Measurements from ENCODE around the gene TSHZ2. TPM values are rescaled to one million over a fixed set of nuclear protein-coding genes. Genes with fewer than 3 reads are reported as not detected.
A peak's percentile ranks its signal among the peaks of the same experiment; 100 is the strongest.

TSHZ2 gene
- total and polyA plus RNA-seq, 9 of the 15 experiments (the other 6 are each of a cell fraction or from before 2014, with no cell fraction given): 0.03 to 0.20 (median 0.05) TPM; not detected in 4

DNA sequence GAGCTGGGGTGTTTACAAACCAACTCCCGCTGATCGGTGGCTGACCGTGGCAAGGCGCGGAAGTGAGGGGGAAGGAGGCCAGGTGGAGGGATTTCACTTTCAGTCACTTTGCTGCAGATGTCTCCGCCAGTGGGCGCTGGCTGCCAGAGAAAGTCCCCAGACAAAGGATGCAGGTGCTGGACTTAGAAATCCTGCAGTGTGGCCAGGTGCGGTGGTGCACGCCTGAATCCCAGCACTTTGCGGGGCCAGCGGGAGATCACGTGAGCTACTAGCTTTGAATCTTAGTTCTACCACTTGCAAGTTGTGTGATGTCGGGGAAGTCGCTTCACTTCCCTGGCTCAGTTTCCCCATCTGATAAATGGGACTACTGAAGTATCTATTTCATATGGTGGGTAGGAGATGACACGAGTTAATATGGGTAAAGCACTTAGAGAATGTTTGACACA is 441.1 kb downstream of the TSHZ2 start (continued):
- TF ChIP-seq, protein P1, sequence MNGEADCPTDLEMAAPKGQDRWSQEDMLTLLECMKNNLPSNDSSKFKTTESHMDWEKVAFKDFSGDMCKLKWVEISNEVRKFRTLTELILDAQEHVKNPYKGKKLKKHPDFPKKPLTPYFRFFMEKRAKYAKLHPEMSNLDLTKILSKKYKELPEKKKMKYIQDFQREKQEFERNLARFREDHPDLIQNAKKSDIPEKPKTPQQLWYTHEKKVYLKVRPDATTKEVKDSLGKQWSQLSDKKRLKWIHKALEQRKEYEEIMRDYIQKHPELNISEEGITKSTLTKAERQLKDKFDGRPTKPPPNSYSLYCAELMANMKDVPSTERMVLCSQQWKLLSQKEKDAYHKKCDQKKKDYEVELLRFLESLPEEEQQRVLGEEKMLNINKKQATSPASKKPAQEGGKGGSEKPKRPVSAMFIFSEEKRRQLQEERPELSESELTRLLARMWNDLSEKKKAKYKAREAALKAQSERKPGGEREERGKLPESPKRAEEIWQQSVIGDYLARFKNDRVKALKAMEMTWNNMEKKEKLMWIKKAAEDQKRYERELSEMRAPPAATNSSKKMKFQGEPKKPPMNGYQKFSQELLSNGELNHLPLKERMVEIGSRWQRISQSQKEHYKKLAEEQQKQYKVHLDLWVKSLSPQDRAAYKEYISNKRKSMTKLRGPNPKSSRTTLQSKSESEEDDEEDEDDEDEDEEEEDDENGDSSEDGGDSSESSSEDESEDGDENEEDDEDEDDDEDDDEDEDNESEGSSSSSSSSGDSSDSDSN (IDR thresholded peaks at IDR 0.05; ENCODE audit: borderline replicate concordance in 1 of 2, low read depth in 2 of 2, low read length in 2 of 2): no peak
- TF ChIP-seq SMARCC2 (IDR thresholded peaks at IDR 0.05; ENCODE audit: low read depth) (no peak), ZNF668 (CRISPR knock-in tag; IDR thresholded peaks at IDR 0.05) (no peak), FOSL1 (tag; conservative IDR thresholded peaks at IDR 0.05) (no peak), STAG1 (CRISPR knock-in tag; IDR thresholded peaks at IDR 0.05; ENCODE audit: borderline replicate concordance) (peak; percentile 77; the same call in 1 of the 2 replicates), NFE2 (IDR thresholded peaks at IDR 0.05; ENCODE audit: low read depth) (no peak), NR2F6 (CRISPR knock-in tag; IDR thresholded peaks at IDR 0.05) (no peak), ZBTB17 (CRISPR knock-in tag; IDR thresholded peaks at IDR 0.05) (no peak), ZC3H4 (CRISPR knock-in tag; IDR thresholded peaks at IDR 0.05; ENCODE audit: borderline replicate concordance) (no peak), ZC3H8 (IDR thresholded peaks at IDR 0.05) (no peak), NFRKB (IDR thresholded peaks at IDR 0.05; ENCODE audit: low read depth) (no peak), U2AF1 (optimal IDR thresholded peaks at IDR 0.05; ENCODE audit: low read depth, low read length) (no peak), MCM2 (IDR thresholded peaks at IDR 0.05; ENCODE audit: low read depth) (no peak), KLF1 (tag; IDR thresholded peaks at IDR 0.05) (no peak), BACH1 (tag; IDR thresholded peaks at IDR 0.05) (no peak), ZNF696 (CRISPR knock-in tag; conservative IDR thresholded peaks at IDR 0.05) (no peak), KDM1A (IDR thresholded peaks at IDR 0.05) (peak in 1 of 2 experiments; percentile 19; a peak in 1 of 4 replicates), SMARCA5 (IDR thresholded peaks at IDR 0.05) (peak; percentile 46; the same call in 1 of the 2 replicates), ZNF146 (CRISPR knock-in tag; IDR thresholded peaks at IDR 0.05; ENCODE audit: unreplicated experiment) (no peak)
- TF ChIP-seq, protein P2, sequence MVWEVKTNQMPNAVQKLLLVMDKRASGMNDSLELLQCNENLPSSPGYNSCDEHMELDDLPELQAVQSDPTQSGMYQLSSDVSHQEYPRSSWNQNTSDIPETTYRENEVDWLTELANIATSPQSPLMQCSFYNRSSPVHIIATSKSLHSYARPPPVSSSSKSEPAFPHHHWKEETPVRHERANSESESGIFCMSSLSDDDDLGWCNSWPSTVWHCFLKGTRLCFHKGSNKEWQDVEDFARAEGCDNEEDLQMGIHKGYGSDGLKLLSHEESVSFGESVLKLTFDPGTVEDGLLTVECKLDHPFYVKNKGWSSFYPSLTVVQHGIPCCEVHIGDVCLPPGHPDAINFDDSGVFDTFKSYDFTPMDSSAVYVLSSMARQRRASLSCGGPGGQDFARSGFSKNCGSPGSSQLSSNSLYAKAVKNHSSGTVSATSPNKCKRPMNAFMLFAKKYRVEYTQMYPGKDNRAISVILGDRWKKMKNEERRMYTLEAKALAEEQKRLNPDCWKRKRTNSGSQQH (CRISPR knock-in tag; IDR thresholded peaks at IDR 0.05): no peak
- TF ChIP-seq, protein P3, sequence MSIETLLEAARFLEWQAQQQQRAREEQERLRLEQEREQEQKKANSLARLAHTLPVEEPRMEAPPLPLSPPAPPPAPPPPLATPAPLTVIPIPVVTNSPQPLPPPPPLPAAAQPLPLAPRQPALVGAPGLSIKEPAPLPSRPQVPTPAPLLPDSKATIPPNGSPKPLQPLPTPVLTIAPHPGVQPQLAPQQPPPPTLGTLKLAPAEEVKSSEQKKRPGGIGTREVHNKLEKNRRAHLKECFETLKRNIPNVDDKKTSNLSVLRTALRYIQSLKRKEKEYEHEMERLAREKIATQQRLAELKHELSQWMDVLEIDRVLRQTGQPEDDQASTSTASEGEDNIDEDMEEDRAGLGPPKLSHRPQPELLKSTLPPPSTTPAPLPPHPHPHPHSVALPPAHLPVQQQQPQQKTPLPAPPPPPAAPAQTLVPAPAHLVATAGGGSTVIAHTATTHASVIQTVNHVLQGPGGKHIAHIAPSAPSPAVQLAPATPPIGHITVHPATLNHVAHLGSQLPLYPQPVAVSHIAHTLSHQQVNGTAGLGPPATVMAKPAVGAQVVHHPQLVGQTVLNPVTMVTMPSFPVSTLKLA (conservative IDR thresholded peaks at IDR 0.05): no peak
- TF ChIP-seq, protein P4, sequence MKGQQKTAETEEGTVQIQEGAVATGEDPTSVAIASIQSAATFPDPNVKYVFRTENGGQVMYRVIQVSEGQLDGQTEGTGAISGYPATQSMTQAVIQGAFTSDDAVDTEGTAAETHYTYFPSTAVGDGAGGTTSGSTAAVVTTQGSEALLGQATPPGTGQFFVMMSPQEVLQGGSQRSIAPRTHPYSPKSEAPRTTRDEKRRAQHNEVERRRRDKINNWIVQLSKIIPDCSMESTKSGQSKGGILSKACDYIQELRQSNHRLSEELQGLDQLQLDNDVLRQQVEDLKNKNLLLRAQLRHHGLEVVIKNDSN (CRISPR knock-in tag; IDR thresholded peaks at IDR 0.05): 0 out of 2 replicates have a peak, but pooled peaks have one; percentile 21
- TF ChIP-seq, protein P5, sequence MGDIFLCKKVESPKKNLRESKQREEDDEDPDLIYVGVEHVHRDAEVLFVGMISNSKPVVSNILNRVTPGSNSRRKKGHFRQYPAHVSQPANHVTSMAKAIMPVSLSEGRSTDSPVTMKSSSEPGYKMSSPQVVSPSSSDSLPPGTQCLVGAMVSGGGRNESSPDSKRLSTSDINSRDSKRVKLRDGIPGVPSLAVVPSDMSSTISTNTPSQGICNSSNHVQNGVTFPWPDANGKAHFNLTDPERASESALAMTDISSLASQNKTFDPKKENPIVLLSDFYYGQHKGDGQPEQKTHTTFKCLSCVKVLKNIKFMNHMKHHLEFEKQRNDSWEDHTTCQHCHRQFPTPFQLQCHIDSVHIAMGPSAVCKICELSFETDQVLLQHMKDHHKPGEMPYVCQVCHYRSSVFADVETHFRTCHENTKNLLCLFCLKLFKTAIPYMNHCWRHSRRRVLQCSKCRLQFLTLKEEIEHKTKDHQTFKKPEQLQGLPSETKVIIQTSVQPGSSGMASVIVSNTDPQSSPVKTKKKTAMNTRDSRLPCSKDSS (IDR thresholded peaks at IDR 0.05; ENCODE audit: low read depth, partially characterized antibody): no peak
